SK-N-SH treated with all-trans-retinoic acid at 6 μM for 48 hours (cell line): ENCODE results near the gene CELSR3.
A peak's percentile ranks its signal among the peaks of the same experiment; 100 is the strongest.

Source experiments
- ATAC-seq: fragments of 200-7000 bp; cut with Tn5 transposase; 3 replicates; pipeline ENCODE4 v1.9.1; 2020; ENCODE audit warnings: mild to moderate bottlenecking, moderate library complexity
- ARNTL ChIP-seq: fragments of 450-650 bp; formaldehyde crosslinking; IDR thresholded peaks from 2 replicates; pipeline ENCODE4 v1.5.0; 2020; ENCODE audit warnings: low read depth, mild to moderate bottlenecking, moderate library complexity, borderline replicate concordance
- BACH2 ChIP-seq: fragments of 250-450 bp; sonication (Bioruptor Pico); IDR thresholded peaks from 2 replicates; pipeline ENCODE4 v1.9.0; 2021; ENCODE audit warnings: mild to moderate bottlenecking, borderline replicate concordance
- CSDC2 ChIP-seq: fragments of 250-450 bp; sonication (Bioruptor Pico); IDR thresholded peaks from 2 replicates; pipeline ENCODE4 v1.5.0; 2020; ENCODE audit warnings: mild to moderate bottlenecking, moderate library complexity
- ESRRG ChIP-seq: fragments of 250-450 bp; sonication (Bioruptor Pico); IDR thresholded peaks from 2 replicates; pipeline ENCODE4 v1.6.1; 2021; ENCODE audit warnings: mild to moderate bottlenecking
- GLIS3 ChIP-seq: fragments of 250-450 bp; sonication (Bioruptor Pico); IDR thresholded peaks from 2 replicates; pipeline ENCODE4 v1.5.0; 2020; ENCODE audit warnings: mild to moderate bottlenecking, moderate library complexity
- ISL1 ChIP-seq: fragments of 250-450 bp; sonication (Bioruptor Pico); IDR thresholded peaks from 2 replicates; pipeline ENCODE4 v2.1.2; 2022; ENCODE audit warnings: mild to moderate bottlenecking, moderate library complexity
- OSR1 ChIP-seq: fragments of 250-450 bp; sonication (Bioruptor Pico); IDR thresholded peaks from 2 replicates; pipeline ENCODE4 v1.8.0; 2022; ENCODE audit warnings: moderate library complexity, mild to moderate bottlenecking, inconsistent platforms
- PPARA ChIP-seq: fragments of 250-450 bp; sonication (Bioruptor Pico); IDR thresholded peaks from 2 replicates; pipeline ENCODE4 v1.5.0; 2020; ENCODE audit warnings: mild to moderate bottlenecking, borderline replicate concordance
- RARB ChIP-seq: fragments of 250-450 bp; sonication (Bioruptor Pico); IDR thresholded peaks from 2 replicates; pipeline ENCODE4 v1.8.0; 2021; ENCODE audit warnings: mild to moderate bottlenecking, moderate library complexity
- SNAI2 ChIP-seq: fragments of 250-450 bp; sonication (Bioruptor Pico); IDR thresholded peaks from 2 replicates; pipeline ENCODE4 v1.5.0; 2020; ENCODE audit warnings: mild to moderate bottlenecking, moderate library complexity
- TCF4 ChIP-seq: fragments of 250-450 bp; sonication (Bioruptor Pico); IDR thresholded peaks from 2 replicates; pipeline ENCODE4 v1.8.0; 2021; ENCODE audit warnings: mild to moderate bottlenecking, moderate library complexity, borderline replicate concordance
- ZC3H10 ChIP-seq: fragments of 250-450 bp; sonication (Bioruptor Pico); IDR thresholded peaks from 2 replicates; pipeline ENCODE4 v1.5.1; 2021; ENCODE audit warnings: mild to moderate bottlenecking, moderate library complexity
- ZFP30 ChIP-seq: fragments of 450-650 bp; formaldehyde crosslinking; IDR thresholded peaks from 2 replicates; pipeline ENCODE4 v1.5.0; 2022; ENCODE audit warnings: mild to moderate bottlenecking, moderate library complexity
- ZNF70 ChIP-seq: fragments of 450-650 bp; formaldehyde crosslinking; IDR thresholded peaks from 2 replicates; pipeline ENCODE4 v1.5.0; 2020; ENCODE audit warnings: mild to moderate bottlenecking, moderate library complexity
- ZNF8 ChIP-seq: fragments of 450-650 bp; formaldehyde crosslinking; IDR thresholded peaks from 2 replicates; pipeline ENCODE4 v1.5.0; 2020; ENCODE audit warnings: mild to moderate bottlenecking, moderate library complexity
- TF ChIP-seq, protein P1 (sequence below): fragments of 250-450 bp; sonication (Bioruptor Pico); IDR thresholded peaks from 2 replicates; pipeline ENCODE4 v1.5.1; 2020; ENCODE audit warnings: low read depth, mild to moderate bottlenecking, moderate library complexity
- TF ChIP-seq, protein P2 (sequence below): fragments of 250-450 bp; sonication (Bioruptor Pico); IDR thresholded peaks from 2 replicates; pipeline ENCODE4 v1.8.0; 2021; ENCODE audit warnings: low read depth, mild to moderate bottlenecking, moderate library complexity, borderline replicate concordance
- TF ChIP-seq, protein P3 (sequence below): fragments of 250-450 bp; sonication (Bioruptor Pico); IDR thresholded peaks from 2 replicates; pipeline ENCODE4 v1.5.0; 2020; ENCODE audit warnings: mild to moderate bottlenecking, moderate library complexity
- TF ChIP-seq, protein P4 (sequence below): fragments of 250-450 bp; sonication (Bioruptor Pico); IDR thresholded peaks from 2 replicates; pipeline ENCODE4 v1.8.0; 2020; ENCODE audit warnings: mild to moderate bottlenecking, moderate library complexity, borderline replicate concordance
- TF ChIP-seq, protein P5 (sequence below): fragments of 250-450 bp; sonication (Bioruptor Pico); IDR thresholded peaks from 2 replicates; pipeline ENCODE4 v1.5.1; 2021; ENCODE audit warnings: mild to moderate bottlenecking, moderate library complexity

The CELSR3 gene, protein sequence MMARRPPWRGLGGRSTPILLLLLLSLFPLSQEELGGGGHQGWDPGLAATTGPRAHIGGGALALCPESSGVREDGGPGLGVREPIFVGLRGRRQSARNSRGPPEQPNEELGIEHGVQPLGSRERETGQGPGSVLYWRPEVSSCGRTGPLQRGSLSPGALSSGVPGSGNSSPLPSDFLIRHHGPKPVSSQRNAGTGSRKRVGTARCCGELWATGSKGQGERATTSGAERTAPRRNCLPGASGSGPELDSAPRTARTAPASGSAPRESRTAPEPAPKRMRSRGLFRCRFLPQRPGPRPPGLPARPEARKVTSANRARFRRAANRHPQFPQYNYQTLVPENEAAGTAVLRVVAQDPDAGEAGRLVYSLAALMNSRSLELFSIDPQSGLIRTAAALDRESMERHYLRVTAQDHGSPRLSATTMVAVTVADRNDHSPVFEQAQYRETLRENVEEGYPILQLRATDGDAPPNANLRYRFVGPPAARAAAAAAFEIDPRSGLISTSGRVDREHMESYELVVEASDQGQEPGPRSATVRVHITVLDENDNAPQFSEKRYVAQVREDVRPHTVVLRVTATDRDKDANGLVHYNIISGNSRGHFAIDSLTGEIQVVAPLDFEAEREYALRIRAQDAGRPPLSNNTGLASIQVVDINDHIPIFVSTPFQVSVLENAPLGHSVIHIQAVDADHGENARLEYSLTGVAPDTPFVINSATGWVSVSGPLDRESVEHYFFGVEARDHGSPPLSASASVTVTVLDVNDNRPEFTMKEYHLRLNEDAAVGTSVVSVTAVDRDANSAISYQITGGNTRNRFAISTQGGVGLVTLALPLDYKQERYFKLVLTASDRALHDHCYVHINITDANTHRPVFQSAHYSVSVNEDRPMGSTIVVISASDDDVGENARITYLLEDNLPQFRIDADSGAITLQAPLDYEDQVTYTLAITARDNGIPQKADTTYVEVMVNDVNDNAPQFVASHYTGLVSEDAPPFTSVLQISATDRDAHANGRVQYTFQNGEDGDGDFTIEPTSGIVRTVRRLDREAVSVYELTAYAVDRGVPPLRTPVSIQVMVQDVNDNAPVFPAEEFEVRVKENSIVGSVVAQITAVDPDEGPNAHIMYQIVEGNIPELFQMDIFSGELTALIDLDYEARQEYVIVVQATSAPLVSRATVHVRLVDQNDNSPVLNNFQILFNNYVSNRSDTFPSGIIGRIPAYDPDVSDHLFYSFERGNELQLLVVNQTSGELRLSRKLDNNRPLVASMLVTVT (N-terminal part only)

DNA sequence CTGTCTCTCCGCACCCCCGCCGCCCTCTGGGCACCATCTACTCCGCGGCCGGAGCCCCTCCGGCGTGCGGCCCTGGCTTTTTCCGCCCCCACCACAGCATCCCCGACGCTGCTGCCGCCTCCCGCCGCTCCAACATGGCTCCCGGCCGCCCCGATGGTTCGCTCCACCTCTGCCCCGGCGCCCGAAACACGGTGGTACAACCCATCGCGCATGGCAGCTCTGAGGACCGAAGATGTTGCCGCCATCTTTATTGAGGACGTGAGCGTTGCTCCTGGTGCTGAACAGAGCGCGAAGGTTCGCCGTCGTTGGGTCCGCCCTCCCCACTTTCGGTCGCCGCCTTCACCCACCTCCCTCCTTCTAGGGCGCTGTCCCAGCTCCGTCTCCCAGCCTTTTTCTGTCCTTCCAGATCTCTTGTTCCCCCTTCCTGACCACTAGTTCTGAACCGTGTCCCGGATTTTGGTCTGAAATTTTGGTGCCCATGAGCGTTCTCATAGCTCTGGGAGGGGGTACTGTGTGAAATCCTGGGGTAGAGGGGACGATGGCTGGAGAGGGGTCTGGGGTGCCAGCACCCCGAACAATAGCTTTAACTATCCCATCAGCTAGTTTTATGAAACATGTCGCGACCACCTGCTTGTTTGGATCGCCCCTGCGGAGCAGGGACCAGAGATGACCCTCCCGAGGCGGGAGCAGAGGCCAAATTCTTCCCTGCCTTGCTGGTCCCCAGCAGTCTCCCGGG is at the start of gene CELSR3:
Gene CELSR3 (minus strand): TSS at position 134 of the 736 bp plus-strand sequence. CDS start 252 bp downstream, outside the sequence.
- ATAC-seq, result peak; percentile 78
- peak; percentile 34; the same call in 1 of the 2 replicates for TF ChIP-seq ESRRG (CRISPR knock-in tag)
- 0 out of 2 replicates have a peak, but pooled peaks have one; percentile 22 for TF ChIP-seq SNAI2 (CRISPR knock-in tag)
- TF ChIP-seq, protein P1, sequence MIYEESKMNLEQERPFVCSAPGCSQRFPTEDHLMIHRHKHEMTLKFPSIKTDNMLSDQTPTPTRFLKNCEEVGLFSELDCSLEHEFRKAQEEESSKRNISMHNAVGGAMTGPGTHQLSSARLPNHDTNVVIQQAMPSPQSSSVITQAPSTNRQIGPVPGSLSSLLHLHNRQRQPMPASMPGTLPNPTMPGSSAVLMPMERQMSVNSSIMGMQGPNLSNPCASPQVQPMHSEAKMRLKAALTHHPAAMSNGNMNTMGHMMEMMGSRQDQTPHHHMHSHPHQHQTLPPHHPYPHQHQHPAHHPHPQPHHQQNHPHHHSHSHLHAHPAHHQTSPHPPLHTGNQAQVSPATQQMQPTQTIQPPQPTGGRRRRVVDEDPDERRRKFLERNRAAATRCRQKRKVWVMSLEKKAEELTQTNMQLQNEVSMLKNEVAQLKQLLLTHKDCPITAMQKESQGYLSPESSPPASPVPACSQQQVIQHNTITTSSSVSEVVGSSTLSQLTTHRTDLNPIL, result peak; percentile 65; the same call in 1 of the 2 replicates
- TF ChIP-seq ZFP30 (CRISPR knock-in tag), result no peak

DNA sequence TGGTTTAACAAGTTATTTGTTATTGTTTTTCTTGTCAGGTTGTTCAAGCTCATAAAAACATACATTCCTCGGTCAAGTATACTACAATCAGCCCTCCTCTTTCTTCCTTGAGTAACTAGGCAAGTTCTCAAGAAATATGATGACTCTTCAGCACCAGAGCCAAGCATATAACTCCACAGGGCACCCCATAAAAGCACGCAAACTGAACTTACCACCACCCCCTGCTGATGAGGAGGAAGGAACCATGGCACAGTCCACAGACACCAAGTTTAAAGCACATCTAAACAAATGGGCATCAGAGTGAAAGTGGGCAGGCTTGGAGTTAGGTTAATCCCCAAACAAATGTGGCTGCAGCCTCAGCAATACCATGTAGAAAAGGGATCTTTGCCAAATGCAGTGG is 49.0 kb upstream of the CELSR3 start:
- TF ChIP-seq ZNF8 (CRISPR knock-in tag), result no peak
- TF ChIP-seq, protein P2, sequence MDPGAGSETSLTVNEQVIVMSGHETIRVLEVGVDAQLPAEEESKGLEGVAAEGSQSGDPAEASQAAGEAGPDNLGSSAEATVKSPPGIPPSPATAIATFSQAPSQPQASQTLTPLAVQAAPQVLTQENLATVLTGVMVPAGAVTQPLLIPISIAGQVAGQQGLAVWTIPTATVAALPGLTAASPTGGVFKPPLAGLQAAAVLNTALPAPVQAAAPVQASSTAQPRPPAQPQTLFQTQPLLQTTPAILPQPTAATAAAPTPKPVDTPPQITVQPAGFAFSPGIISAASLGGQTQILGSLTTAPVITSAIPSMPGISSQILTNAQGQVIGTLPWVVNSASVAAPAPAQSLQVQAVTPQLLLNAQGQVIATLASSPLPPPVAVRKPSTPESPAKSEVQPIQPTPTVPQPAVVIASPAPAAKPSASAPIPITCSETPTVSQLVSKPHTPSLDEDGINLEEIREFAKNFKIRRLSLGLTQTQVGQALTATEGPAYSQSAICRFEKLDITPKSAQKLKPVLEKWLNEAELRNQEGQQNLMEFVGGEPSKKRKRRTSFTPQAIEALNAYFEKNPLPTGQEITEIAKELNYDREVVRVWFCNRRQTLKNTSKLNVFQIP (CRISPR knock-in tag), result no peak
- no peak for TF ChIP-seq ISL1
- TF ChIP-seq, protein P3, sequence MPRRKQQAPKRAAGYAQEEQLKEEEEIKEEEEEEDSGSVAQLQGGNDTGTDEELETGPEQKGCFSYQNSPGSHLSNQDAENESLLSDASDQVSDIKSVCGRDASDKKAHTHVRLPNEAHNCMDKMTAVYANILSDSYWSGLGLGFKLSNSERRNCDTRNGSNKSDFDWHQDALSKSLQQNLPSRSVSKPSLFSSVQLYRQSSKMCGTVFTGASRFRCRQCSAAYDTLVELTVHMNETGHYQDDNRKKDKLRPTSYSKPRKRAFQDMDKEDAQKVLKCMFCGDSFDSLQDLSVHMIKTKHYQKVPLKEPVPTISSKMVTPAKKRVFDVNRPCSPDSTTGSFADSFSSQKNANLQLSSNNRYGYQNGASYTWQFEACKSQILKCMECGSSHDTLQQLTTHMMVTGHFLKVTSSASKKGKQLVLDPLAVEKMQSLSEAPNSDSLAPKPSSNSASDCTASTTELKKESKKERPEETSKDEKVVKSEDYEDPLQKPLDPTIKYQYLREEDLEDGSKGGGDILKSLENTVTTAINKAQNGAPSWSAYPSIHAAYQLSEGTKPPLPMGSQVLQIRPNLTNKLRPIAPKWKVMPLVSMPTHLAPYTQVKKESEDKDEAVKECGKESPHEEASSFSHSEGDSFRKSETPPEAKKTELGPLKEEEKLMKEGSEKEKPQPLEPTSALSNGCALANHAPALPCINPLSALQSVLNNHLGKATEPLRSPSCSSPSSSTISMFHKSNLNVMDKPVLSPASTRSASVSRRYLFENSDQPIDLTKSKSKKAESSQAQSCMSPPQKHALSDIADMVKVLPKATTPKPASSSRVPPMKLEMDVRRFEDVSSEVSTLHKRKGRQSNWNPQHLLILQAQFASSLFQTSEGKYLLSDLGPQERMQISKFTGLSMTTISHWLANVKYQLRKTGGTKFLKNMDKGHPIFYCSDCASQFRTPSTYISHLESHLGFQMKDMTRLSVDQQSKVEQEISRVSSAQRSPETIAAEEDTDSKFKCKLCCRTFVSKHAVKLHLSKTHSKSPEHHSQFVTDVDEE, result no peak
- TF ChIP-seq OSR1 (CRISPR knock-in tag), result no peak
- no peak for TF ChIP-seq GLIS3 (CRISPR knock-in tag)
- TF ChIP-seq CSDC2 (CRISPR knock-in tag), result no peak
- TF ChIP-seq, protein P4, sequence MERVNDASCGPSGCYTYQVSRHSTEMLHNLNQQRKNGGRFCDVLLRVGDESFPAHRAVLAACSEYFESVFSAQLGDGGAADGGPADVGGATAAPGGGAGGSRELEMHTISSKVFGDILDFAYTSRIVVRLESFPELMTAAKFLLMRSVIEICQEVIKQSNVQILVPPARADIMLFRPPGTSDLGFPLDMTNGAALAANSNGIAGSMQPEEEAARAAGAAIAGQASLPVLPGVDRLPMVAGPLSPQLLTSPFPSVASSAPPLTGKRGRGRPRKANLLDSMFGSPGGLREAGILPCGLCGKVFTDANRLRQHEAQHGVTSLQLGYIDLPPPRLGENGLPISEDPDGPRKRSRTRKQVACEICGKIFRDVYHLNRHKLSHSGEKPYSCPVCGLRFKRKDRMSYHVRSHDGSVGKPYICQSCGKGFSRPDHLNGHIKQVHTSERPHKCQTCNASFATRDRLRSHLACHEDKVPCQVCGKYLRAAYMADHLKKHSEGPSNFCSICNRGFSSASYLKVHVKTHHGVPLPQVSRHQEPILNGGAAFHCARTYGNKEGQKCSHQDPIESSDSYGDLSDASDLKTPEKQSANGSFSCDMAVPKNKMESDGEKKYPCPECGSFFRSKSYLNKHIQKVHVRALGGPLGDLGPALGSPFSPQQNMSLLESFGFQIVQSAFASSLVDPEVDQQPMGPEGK (CRISPR knock-in tag), result no peak
- no peak for TF ChIP-seq ZC3H10
- no peak for TF ChIP-seq ARNTL (CRISPR knock-in tag)
- TF ChIP-seq, protein P5, sequence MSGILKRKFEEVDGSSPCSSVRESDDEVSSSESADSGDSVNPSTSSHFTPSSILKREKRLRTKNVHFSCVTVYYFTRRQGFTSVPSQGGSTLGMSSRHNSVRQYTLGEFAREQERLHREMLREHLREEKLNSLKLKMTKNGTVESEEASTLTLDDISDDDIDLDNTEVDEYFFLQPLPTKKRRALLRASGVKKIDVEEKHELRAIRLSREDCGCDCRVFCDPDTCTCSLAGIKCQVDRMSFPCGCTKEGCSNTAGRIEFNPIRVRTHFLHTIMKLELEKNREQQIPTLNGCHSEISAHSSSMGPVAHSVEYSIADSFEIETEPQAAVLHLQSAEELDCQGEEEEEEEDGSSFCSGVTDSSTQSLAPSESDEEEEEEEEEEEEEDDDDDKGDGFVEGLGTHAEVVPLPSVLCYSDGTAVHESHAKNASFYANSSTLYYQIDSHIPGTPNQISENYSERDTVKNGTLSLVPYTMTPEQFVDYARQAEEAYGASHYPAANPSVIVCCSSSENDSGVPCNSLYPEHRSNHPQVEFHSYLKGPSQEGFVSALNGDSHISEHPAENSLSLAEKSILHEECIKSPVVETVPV (CRISPR knock-in tag), result no peak
- TF ChIP-seq SNAI2 (CRISPR knock-in tag), result no peak
- TF ChIP-seq TCF4 (CRISPR knock-in tag), result no peak
- TF ChIP-seq BACH2 (CRISPR knock-in tag), result no peak
- TF ChIP-seq PPARA, result no peak
- TF ChIP-seq, protein P1, result no peak
- TF ChIP-seq ZFP30 (CRISPR knock-in tag), result no peak
- no peak for TF ChIP-seq RARB
- no peak for TF ChIP-seq ZNF70
- no peak for ATAC-seq
